ENCODE data around the gene C5orf34.
A peak's percentile ranks its signal among the peaks of the same experiment; 100 is the strongest.
"Not testable (repeated sequence)": the region's sequence is repeated elsewhere in the genome, so short reads cannot be mapped to it uniquely, and the experiment has no call there.

The C5orf34 gene

GRCh38 chr5:43514816-43515677 lies at the start of gene C5orf34:
C5orf34 (minus strand) TSS chr5:43515148; CDS start chr5:43509339, 5,809 bp downstream.
- DNase-seq (ENCODE audit: low read depth, low spot score) = peak; percentile 98

GRCh38 chr5:43564289-43564850 lies 49.4 kb upstream of the C5orf34 start:
- DNase-seq (ENCODE audit: low read depth, low spot score) = peak; percentile 40

- peak; percentile 9 for DNase-seq (ENCODE audit: low read depth, low spot score)
These were observed 48.4 kb upstream of the C5orf34 start for GRCh38 chr5:43563321-43563720.

- DNase-seq (ENCODE audit: low read depth, low spot score) = no peak
These were observed 46.4 kb upstream of the C5orf34 start for GRCh38 chr5:43561356-43561755.

- no peak for DNase-seq (ENCODE audit: low read depth, low spot score)
These were observed 45.2 kb upstream of the C5orf34 start for GRCh38 chr5:43560128-43560527.

GRCh38 chr5:43556857-43557542 lies 42.1 kb upstream of the C5orf34 start, which contains the start of gene PAIP1:
PAIP1 (minus strand) TSS chr5:43557077; CDS start chr5:43556846, 231 bp downstream.
- peak; percentile 93 for DNase-seq (ENCODE audit: low read depth, low spot score)

GRCh38 chr5:43556607-43556856 lies 41.6 kb upstream of the C5orf34 start:
- DNase-seq (ENCODE audit: low read depth, low spot score) = not testable (repeated sequence)

GRCh38 chr5:43555895-43556606 lies 41.1 kb upstream of the C5orf34 start:
- peak; percentile 73 for DNase-seq (ENCODE audit: low read depth, low spot score)

- DNase-seq (ENCODE audit: low read depth, low spot score) = no peak
These were observed 39.5 kb upstream of the C5orf34 start for GRCh38 chr5:43554497-43554896.

- no peak for DNase-seq (ENCODE audit: low read depth, low spot score)
These were observed 38.4 kb upstream of the C5orf34 start for GRCh38 chr5:43553381-43553780.

GRCh38 chr5:43551731-43552130 lies 36.8 kb upstream of the C5orf34 start:
- no peak for DNase-seq (ENCODE audit: low read depth, low spot score)

GRCh38 chr5:43549272-43549671 lies 34.3 kb upstream of the C5orf34 start:
- not testable (repeated sequence) for DNase-seq (ENCODE audit: low read depth, low spot score)

GRCh38 chr5:43548358-43548757 lies 33.4 kb upstream of the C5orf34 start:
- DNase-seq (ENCODE audit: low read depth, low spot score) = no peak

- no peak for DNase-seq (ENCODE audit: low read depth, low spot score)
These were observed 32.6 kb upstream of the C5orf34 start for GRCh38 chr5:43547532-43547931.

GRCh38 chr5:43543434-43543833 lies 28.5 kb upstream of the C5orf34 start:
- DNase-seq (ENCODE audit: low read depth, low spot score) = no peak

- DNase-seq (ENCODE audit: low read depth, low spot score) = no peak
These were observed 25.8 kb upstream of the C5orf34 start for GRCh38 chr5:43540746-43541145.

- no peak for DNase-seq (ENCODE audit: low read depth, low spot score)
These were observed 22.0 kb upstream of the C5orf34 start for GRCh38 chr5:43536972-43537371.

- DNase-seq (ENCODE audit: low read depth, low spot score) = no peak
These were observed 18.7 kb upstream of the C5orf34 start for GRCh38 chr5:43533646-43534045.

GRCh38 chr5:43530648-43531047 lies 15.7 kb upstream of the C5orf34 start:
- DNase-seq (ENCODE audit: low read depth, low spot score) = no peak

GRCh38 chr5:43523662-43524072 lies 8.7 kb upstream of the C5orf34 start:
- no peak for DNase-seq (ENCODE audit: low read depth, low spot score)

GRCh38 chr5:43520615-43521014 lies 5.7 kb upstream of the C5orf34 start:
- DNase-seq (ENCODE audit: low read depth, low spot score) = no peak

GRCh38 chr5:43515678-43516048 lies 715 bp upstream of the C5orf34 start:
- no peak for DNase-seq (ENCODE audit: low read depth, low spot score)

Measured in astrocyte of the hippocampus (primary cell).